NCI-H1930 (cell line): ENCODE data around the gene ST3GAL6.

ENCODE experiments used
- DNase-seq, 2 experiments: peaks; one replicate each; lab custom pipeline; 2025; lab: John Stamatoyannopoulos, UW

ST3GAL6 gene

DNA sequence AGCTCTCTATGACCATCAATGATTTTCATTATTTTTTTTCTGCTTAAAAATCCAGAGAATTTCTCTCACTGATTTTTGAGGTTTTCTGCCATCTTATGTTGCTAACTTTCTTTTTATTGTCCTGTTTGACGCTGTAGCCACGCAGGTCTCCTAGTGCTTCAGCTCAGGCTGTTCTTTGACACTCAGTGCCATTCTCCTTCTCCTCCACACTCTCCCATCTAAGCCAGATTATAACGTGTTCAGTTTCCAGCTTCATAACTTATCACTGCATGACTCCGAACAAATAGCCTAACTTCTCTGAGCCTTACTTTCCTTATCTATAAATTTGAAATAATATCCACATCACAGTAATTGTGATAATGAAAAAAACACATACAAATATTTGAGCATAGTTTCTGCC is 22.8 kb upstream of the ST3GAL6 start:
- DNase-seq = no peak

DNA sequence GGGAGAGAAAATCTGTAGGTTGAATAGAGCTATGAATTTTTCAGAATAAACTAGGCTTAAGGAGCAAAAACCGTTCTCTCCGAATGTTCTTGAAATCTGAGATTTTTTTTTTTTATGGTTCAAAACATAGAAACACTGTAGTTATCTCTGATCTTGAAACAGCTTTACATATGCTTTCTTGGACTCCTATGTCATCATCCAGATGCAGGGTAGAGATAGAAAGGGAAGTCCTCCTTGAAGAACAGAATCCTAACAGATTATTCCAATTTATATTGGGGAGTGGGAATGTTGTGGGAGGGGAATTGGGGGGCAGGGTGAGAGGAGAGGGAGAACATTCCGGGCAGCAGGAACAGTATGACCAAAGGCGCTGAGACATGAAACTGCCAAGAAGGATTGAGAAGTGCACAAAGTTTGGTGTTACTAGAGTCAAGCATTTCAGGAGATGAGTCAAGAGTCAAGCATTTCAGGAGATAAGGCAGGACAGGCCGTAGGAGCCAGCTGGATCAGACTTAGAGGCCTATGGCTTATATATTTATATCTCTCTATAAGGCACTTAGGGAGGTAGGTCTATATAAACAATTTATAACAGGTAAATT is 21.9 kb upstream of the ST3GAL6 start:
- no peak for DNase-seq

- DNase-seq = no peak
Observed at GRCh38 chr3:98743071-98743470, 20.1 kb upstream of the ST3GAL6 start.

DNA sequence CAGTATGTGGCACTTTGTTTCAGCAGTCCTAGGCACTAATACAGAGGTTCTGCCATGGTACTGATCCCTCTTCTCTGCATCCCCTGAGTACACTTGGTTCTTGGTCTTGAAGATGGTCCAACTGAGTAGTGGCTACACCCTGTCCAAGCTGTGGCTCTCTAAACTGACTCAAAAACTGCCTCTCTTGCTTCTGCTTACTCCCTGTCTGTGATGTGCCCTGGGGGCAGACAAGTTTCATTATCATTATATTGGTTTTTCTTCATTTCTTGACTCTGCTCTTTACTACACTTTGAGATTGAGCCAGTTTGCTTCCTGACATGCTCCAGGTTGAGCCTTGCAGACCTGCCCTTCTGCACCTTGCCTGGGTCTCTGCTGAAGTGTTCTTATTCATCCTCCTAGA is 18.9 kb upstream of the ST3GAL6 start:
- DNase-seq = no peak

- no peak for DNase-seq
Observed at GRCh38 chr3:98745718-98746117, 17.4 kb upstream of the ST3GAL6 start.

DNA sequence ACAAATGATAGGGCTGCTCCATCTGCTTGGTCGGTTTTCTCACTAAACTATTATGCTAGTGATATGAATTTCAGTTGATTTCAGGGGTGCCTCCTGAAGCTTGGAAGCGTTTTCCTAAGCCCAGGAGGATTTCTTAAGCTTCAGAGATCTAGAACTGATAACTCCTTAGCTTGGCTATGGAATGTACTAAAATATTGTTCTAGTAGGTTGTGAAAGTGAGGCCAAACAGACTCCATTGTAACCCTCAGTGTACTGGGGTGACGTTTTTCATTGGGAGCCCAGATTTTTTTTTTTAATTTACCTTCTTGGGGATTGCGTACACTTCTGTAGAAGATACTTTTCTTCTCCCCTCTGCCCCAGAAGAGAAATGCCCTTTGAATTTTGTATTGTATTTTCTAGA is 17.0 kb upstream of the ST3GAL6 start:
- no peak for DNase-seq

DNA sequence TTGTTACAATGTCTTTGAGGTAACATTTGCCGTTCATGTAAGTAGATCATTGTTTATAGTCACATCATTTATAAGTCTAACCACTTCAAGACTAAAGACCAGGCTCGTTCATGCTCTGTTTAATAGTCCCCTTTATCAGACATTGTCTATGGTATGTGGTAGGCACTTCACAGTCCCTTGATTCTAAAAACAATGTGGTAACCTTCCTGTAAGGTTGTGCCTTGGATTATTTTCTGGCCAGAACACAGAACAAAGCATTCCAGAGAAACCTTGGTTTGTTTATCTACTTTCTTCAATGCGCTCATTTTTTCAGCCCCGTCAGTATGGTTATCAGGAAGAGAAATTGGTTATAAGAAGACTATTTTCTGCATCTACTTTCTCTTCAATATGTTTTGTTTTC is 16.3 kb upstream of the ST3GAL6 start:
- no peak for DNase-seq

DNA sequence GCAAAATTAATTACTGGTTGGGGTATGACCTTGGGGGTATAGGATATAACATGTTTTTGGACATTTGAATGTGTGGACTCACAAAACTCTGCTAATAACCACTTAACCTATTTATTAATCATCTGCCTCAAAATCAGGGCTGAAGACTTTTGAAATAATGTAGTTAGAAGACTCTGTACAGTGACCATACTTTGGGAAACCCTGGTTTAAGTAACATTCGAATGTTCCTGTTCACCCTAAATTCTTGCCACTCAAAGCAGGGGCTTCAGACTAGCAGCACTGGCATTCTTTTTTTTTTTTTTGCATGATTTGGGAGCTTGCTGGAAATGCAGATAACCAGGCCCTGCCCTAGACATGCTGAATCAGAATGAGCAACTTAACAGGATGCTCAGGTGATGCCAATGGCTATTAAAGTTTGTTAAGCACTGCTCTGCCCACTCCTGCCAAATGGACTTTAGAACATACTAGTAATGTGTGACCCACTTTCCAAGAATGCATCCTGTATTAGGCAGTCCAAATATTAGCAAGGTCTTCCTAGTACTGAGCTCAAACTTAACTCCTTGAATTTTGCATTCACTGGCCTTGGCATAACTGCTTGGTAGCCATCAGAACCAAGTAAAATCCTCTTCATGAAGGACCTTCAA is 12.7 kb upstream of the ST3GAL6 start:
- no peak for DNase-seq

GRCh38 chr3:98754483-98754882 is 8.7 kb upstream of the ST3GAL6 start:
- DNase-seq = no peak

GRCh38 chr3:98755601-98756000 is 7.5 kb upstream of the ST3GAL6 start:
- no peak for DNase-seq

DNA sequence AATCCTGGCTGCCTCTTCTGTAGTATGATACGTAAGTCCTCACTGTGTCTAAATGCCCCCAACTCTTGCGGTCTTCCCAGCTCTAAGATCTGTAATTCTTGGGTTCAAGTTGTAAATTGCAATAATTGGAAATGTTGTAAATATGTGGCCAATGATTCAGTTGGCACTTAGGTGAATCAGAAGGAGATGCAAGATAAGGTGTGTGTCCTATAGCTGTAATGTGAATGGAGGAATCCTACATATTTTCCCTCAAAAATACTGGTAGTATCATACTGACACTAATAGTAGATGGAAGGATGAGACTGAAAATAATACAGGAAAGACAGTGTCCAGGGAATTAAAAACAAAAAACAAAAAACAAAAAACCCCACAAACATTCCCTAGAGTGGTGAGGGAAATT is 3.5 kb upstream of the ST3GAL6 start:
- DNase-seq = no peak

DNA sequence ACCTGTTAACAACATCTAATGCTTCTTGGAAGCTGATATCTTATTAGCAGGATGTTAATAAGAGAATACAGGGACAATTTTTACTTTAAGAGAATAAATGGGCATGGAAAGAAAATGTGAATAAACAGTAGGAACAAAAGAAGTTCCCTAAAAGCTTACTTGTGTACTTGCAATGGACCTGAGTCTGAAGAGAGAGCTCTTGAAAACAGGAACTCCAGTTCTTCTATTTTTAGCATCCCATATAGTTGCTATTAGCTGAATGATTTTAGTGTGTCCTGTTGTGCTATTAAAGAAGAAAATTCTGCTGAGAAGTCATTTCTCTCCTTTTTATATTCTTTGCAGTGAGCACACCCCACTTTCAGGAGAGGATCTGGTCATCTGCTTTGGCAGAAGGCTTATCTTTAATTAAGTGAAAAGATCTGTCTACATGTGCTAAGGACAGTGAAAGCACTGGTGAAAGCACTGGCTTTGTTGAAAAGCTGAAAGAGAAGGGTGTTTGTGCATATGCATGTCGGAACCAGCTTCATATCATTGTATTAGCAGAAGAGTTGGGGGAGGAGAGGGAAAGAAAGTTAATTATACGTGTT is 1.4 kb upstream of the ST3GAL6 start:
- DNase-seq = no peak

DNA sequence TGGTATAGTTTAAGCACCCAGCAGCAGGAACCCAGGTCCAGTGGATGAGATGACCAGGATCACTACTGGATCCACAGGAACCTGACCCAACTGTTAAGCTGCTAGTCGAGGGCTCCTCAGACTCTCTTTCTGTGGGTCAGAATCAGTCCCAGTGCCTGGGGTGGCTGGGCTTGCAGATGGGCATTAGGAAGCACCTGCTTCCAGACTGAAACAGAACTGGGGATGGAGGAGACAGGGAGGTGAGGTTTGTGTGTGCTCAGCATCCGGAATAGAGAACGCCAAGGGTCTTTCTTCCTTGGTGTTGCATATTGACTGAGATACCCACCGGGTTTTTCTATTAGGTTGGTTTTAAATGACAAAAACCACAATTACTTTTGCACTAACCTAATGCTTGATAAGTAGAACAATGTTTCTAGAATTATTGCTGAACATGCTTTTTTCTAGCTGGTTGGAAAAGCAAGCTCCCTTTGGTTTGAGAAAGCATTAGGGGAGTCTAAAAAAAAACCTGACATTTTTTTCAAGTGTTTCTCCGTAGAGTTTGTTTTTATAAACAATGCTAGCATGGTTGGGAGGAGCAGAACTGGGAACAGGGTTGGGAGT is 779 bp downstream of the ST3GAL6 start:
- DNase-seq = no peak

DNA sequence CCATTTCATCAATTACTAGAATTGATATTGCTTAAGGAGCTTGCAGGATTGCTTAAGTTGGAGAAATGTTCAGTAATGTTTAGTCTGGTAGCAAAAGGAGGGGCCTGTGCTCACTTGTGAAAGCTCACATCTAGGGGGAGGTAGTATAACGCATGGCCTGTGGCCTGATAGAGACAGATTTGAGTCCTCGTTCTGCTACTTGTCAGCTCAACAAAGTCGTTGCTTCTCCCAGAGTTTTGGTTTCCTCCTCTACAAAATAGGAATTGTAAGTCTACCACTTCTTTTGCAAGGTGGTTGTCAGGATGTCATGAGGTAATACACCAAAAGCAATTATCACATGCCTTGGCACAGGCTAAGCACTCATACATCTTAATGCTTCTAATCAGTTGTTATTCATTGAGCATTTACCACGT is 1.3 kb downstream of the ST3GAL6 start:
- no peak for DNase-seq

DNA sequence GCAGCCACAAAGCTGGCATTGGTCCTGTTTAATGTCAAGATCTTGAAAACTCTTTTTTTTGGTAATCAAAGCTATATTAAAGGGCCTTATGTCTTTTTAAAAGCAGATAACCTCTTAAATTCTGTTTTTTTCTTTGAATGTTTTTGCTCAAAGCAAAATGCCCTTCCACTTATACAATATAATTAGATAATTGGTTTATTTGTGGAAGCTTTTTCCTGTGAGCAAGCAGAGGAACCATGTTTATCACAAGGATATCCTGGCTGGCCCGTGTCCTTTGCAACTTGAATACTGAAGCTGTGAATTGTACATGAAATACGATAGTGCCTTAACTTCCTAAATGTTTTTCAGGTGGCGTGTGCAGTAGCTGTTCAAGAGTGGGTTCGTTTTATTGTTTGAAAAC is 2.6 kb downstream of the ST3GAL6 start:
- no peak for DNase-seq

DNA sequence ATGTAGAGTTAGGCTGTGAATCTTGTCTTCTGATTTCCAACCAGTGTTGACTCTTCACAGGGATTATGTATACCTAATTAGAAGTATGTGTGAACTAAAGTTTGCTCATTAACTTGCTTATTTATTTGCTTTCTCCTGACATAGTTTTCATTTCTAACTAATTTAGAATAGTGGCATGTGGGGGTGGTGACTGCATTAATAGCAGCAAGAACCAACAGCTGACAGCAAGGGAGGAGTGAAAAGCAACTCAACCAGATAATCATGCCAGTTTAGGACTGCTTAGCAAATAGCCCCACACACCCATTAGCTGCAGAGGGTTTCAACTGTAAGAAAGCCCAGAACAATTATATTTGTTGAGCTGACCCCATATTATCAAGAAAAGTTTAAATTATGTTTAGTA is 3.8 kb downstream of the ST3GAL6 start:
- no peak for DNase-seq

- no peak for DNase-seq
Observed at GRCh38 chr3:98768961-98769360, 5.8 kb downstream of the ST3GAL6 start.

- no peak for DNase-seq
Observed at GRCh38 chr3:98769448-98769847, 6.3 kb downstream of the ST3GAL6 start.

DNA sequence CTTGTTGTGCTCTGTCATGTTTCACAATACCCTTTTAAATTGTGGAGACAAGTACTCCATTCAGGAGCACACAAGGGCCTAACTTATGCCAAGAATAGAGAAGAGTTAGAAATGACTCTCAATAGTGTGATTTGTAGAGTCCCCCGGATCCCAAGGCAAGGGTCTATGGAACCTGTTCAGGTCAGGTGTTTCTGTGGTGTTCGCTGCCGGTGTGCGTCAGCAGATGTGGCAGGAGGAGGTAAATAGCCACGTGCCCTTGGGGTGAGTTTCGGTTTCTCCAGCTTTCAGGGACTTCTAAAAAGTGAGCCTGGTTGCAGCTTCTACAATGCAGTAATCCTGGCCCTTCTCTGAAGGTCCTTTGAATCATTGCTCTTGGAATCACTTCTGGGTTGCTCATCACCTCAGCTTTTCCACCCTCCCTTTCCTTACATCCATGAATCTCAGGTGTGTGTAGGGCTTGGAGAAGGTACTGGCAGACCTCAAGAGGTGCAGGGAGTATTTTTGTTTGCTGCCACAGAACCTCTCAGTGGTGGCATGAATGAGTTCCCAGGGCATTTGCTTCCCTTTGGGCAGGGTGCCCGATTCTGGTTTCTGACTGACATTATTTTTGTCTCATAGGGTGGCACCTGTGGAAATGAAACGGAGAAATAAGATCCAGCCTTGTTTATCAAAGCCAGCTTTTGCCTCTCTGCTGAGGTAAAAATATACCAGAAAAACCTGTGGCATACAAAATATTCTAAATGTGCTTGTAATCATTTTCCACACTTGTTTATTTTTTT is 7.3 kb downstream of the ST3GAL6 start:
- no peak for DNase-seq

- DNase-seq = no peak
Observed at GRCh38 chr3:98772022-98772421, 8.9 kb downstream of the ST3GAL6 start.

DNA sequence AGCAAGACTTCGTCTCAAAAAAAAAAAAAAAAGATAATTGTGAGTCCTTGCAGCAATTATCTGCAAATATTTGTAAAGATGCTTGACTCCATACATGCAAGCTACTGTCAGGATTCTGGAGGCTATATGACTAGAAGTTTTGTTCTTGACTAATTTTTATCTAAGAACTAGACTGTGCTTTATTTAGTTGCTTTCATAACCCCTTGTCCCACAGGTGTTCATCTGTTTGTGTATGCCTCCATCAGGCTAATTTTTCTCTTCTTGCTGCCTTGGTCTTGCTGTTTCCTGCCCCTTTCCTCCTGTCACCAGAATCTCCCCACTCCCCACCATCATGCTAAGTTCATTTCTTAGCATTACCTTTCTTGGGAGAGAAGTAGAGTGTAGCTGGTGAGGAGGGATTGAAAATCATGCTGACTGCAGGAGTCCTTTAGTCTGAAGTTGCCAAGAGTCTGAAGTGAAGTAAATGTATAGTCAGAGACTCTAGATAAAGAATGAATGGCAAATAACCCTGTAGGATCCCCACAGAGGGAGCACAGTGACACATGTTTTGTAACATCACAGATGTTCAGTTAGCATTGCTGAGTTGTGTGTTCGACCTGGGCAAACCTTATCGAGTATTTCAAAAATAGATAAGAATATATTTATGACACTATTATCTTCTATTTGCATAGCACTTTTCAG is 12.5 kb downstream of the ST3GAL6 start:
- no peak for DNase-seq

GRCh38 chr3:98776140-98776493 is 13.0 kb downstream of the ST3GAL6 start:
- no peak for DNase-seq
